Gastrocnemius medialis (tissue), 4 donors: ENCODE data around the gene RCSD1. TPM values are rescaled to one million over a fixed set of nuclear protein-coding genes. Genes with fewer than 3 reads are reported as not detected.

Experiments
- ATAC-seq, 2 donors: fragments of 150-250 bp; one replicate each; pipeline ENCODE4 v1.9.1; 2016
- DNase-seq, 2 donors: peaks; one replicate each; pipeline ENCODE4 v3.0.0-alpha.2; 2019
- H3K27ac ChIP-seq, 4 donors: fragments of 200-600 bp; sonication (generic); 1 replicate in 1 of 4; 2 replicates in 3 of 4; pipeline ENCODE4 v1.5.1; 2016 to 2018; ENCODE audit warnings: mild to moderate bottlenecking in 2 of 4, moderate library complexity in 1 of 4
- H3K27me3 ChIP-seq, 3 donors: fragments of 200-600 bp; sonication (generic) in 2 of 3; 1 replicate in 1 of 3; 2 replicates in 2 of 3; pipeline versions ENCODE4 v1.5.1 to v1.6.0; 2016 to 2019; ENCODE audit warnings: mild to moderate bottlenecking in 1 of 3, moderate library complexity in 1 of 3
- H3K36me3 ChIP-seq, 2 donors: fragments of 200-600 bp; sonication (generic) in 1 of 2; one replicate each; pipeline ENCODE4 v1.5.1; 2017 to 2018
- H3K4me1 ChIP-seq, 2 donors: fragments of 200-600 bp; sonication (generic) in 1 of 2; one replicate each; pipeline ENCODE4 v1.5.1; 2016 to 2017; ENCODE audit warnings: mild to moderate bottlenecking in 2 of 2
- H3K4me3 ChIP-seq, 4 donors: fragments of 200-600 bp; sonication (generic) in 3 of 4; 1 replicate in 1 of 4; 2 replicates in 3 of 4; pipeline ENCODE4 v1.5.1; 2016 to 2019; ENCODE audit warnings: mild to moderate bottlenecking in 2 of 4
- H3K9me3 ChIP-seq, 3 donors: fragments of 200-600 bp; sonication (generic) in 2 of 3; 1 replicate in 1 of 3; 2 replicates in 2 of 3; pipeline ENCODE4 v1.5.1; 2016 to 2019
- CTCF ChIP-seq, 5 experiments: fragments of 450-650 bp in 3 of 5; fragments of 200-600 bp in 2 of 5; sonication (generic) in 2 of 5; IDR thresholded peaks in 4 of 5; conservative IDR thresholded peaks in 1 of 5; 1 replicate in 4 of 5; 2 replicates in 1 of 5; pipeline ENCODE4 v1.5.1; 2016 to 2019; ENCODE audit warnings: antibody characterized with exemption in 5 of 5, mild to moderate bottlenecking in 3 of 5, moderate library complexity in 3 of 5
- POLR2A ChIP-seq, 2 donors: fragments of 450-650 bp; IDR thresholded peaks; one replicate each; pipeline ENCODE4 v1.6.1; 2017; ENCODE audit warnings: antibody characterized with exemption in 2 of 2, mild to moderate bottlenecking in 2 of 2, moderate library complexity in 2 of 2
- in situ Hi-C, 4 donors: fragments of 200-750 bp; cut with MboI; loops; one replicate each; pipeline versions ENCODE4 v1.15.0 to v1.8.0; 2017; ENCODE audit warnings: low sequenced_read_pairs in 4 of 4
- intact Hi-C: fragments of 100-400 bp; cut with DNase I; formaldehyde crosslinking; loops from one replicate; pipeline ENCODE4 v1.15.1; 2023; ENCODE audit warnings: low total_unique reads
- total RNA-seq, 4 donors: library from RNA; depleted of rRNA; stranded (reverse); fragments of >200 nt; gene quantifications; one replicate each; pipeline versions ENCODE4 v1.1.0 to v1.2.3, GENCODE V29; 2016

RCSD1 gene
- total RNA-seq, 4 donors from 2014 or later, result 6.0 to 14.8 (median 7.5) TPM

DNA sequence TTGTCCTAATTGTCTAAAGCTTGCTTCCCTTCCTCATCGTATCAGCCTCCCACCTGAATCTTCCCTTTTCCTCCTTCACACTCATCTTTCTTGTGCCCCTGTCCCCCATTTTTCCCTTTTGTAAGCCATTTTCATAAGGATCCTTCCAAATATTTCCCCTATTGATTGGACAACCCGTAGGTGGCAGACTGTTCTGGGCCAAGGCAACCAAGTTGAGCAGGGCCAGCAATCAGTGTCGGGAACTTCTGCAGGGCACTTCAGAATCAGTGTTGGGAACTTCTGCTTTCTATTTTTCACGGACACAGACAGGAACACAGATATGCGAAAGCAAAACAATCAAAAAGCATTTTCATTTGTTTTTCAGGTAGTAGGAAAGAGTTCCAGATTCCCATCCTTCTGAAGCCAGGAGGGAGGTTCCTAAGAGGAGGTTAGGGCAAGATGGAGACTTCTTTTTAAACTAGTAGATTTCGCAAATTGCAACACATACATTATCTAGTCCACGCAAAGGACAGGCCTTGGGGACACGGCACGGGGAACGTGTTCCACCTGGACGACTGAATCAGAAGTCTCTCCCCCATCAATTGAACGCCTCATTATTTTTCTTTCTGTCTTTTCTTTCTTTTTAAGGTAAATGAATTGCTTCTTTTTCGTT is 91.1 kb downstream of the RCSD1 start:
- H3K9me3 ChIP-seq, result no peaks in the 10 kb centered on the region
- H3K4me3 ChIP-seq, result peak overlapping the region; percentile 73 to 93 (median 90)
- no peaks in the 10 kb centered on the region for H3K36me3 ChIP-seq
- intact Hi-C loops (loop anchor here (1.0 to 5.0 kb wide), 3 partner anchors 82 to 1766 kb away; partner anchors contain the start of gene SLC19A2), in situ Hi-C loops (loop anchor here in 3 of 4 donors (5.0 to 25.0 kb wide), 4 partner anchors 81 to 484 kb away; partner anchors contain the start of genes DCAF6 (in 1 of the 3) and MPC2 (in 1 of the 3))
- peak; percentile 31 to 35 for ATAC-seq
- H3K4me1 ChIP-seq, result peaks cover 20 to 30% of the 10 kb centered on the region in 2 donors
- peak overlapping the region; percentile 79 to 92 (median 87) for H3K27ac ChIP-seq
- peak in 2 of 5 experiments; percentile 28 to 31 for TF ChIP-seq CTCF (IDR thresholded peaks at IDR 0.05 in 4 of 5, conservative IDR thresholded peaks at IDR 0.05 in 1 of 5)
- TF ChIP-seq POLR2A (IDR thresholded peaks at IDR 0.05), result no peak
- no peaks in the 10 kb centered on the region for H3K27me3 ChIP-seq
- DNase-seq, result no peak

GRCh38 chr1:167721617-167722151 is 91.7 kb downstream of the RCSD1 start, which contains the start of gene MPZL1:
TSS of gene MPZL1 (plus strand) at chr1:167721982. CDS start at chr1:167722152, 170 bp downstream.
- Histone ChIP-seq H3K4me1 (peaks cover 23 to 34% of the 10 kb centered on the region in 2 donors), H3K27ac (peak within 1 kb of the TSS; percentile 79 to 92 (median 87)), H3K27me3 (no peaks in the 10 kb centered on the region), H3K4me3 (peak within 1 kb of the TSS; percentile 73 to 93 (median 90)), H3K36me3 (no peaks in the 10 kb centered on the region), H3K9me3 (no peaks in the 10 kb centered on the region)
- TF ChIP-seq POLR2A (IDR thresholded peaks at IDR 0.05) (peak; percentile 76 to 80), CTCF (IDR thresholded peaks at IDR 0.05 in 4 of 5, conservative IDR thresholded peaks at IDR 0.05 in 1 of 5) (no peak)
- in situ Hi-C loops (loop anchor here in 3 of 4 donors (5.0 to 25.0 kb wide), 4 partner anchors 81 to 484 kb away; partner anchors contain the start of genes DCAF6 (in 1 of the 3) and MPC2 (in 1 of the 3)), intact Hi-C loops (loop anchor here (1.0 to 5.0 kb wide), 3 partner anchors 82 to 1766 kb away; partner anchors contain the start of gene SLC19A2)
- DNase-seq, result peak; percentile 95
- peak; percentile 96 to 97 for ATAC-seq

DNA sequence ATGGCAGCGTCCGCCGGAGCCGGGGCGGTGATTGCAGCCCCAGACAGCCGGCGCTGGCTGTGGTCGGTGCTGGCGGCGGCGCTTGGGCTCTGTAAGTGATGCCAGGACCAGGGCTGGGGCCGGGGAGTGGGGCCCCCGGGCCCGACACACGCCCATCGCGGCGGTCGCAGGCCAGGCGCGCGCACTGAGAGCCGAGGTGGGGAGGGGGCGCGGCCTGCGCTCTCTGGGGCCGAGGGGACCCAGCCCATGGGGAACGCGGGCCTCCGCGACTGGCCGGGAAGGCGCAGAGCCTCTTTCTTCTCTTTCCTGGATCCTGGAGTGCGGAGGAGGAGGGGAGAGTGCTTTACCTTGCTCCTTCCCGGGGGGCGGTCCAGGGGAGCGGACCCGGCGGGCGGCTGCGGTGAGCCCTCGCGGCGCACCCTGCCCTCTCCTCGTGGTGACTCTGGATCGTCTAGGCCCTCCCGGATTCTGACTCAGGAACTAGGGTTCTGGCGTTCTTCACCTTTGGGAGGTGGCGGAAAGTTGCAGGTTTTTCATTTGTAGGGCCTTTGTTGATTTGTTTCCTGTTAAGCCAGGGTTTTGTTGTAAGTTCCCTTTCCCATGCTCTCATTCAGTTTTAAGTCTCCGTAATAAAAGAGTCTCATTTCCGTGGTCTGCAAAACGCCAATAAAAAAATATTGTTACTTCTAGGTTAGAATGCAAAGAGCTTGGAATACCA is 92.3 kb downstream of the RCSD1 start:
- H3K4me1 ChIP-seq, result peaks cover 23 to 34% of the 10 kb centered on the region in 2 donors
- TF ChIP-seq CTCF (IDR thresholded peaks at IDR 0.05 in 4 of 5, conservative IDR thresholded peaks at IDR 0.05 in 1 of 5) (no peak), POLR2A (IDR thresholded peaks at IDR 0.05) (peak in 1 of 2 donors; percentile 20)

GRCh38 chr1:167722870-167723251 is 92.8 kb downstream of the RCSD1 start:
- H3K27me3 ChIP-seq, result no peaks in the 10 kb centered on the region
- in situ Hi-C loops (loop anchor here in 3 of 4 donors (5.0 to 25.0 kb wide), 4 partner anchors 79 to 486 kb away; partner anchors contain the start of genes DCAF6 (in 1 of the 3) and MPC2 (in 1 of the 3)), intact Hi-C loops (loop anchor here (5.0 kb wide), 2 partner anchors 359 to 1764 kb away; partner anchors contain the start of gene SLC19A2)
- H3K4me1 ChIP-seq, result peaks cover 23 to 34% of the 10 kb centered on the region in 2 donors
- H3K36me3 ChIP-seq, result no peaks in the 10 kb centered on the region
- ATAC-seq, result no peak
- H3K4me3 ChIP-seq, result peak overlapping the region; percentile 73 to 93 (median 90)
- H3K9me3 ChIP-seq, result no peaks in the 10 kb centered on the region
- H3K27ac ChIP-seq, result peak overlapping the region; percentile 79 to 92 (median 87)
- DNase-seq, result no peak
- TF ChIP-seq CTCF (IDR thresholded peaks at IDR 0.05 in 4 of 5, conservative IDR thresholded peaks at IDR 0.05 in 1 of 5) (no peak), POLR2A (IDR thresholded peaks at IDR 0.05) (no peak)

More for the DNA sequence above, 92.3 kb downstream of the RCSD1 start:
- intact Hi-C loops (loop anchor here (5.0 kb wide), 2 partner anchors 360 to 1765 kb away; partner anchors contain the start of gene SLC19A2), in situ Hi-C loops (loop anchor here in 3 of 4 donors (5.0 to 25.0 kb wide), 4 partner anchors 80 to 485 kb away; partner anchors contain the start of genes DCAF6 (in 1 of the 3) and MPC2 (in 1 of the 3))
- Histone ChIP-seq H3K4me3 (peak overlapping the region; percentile 73 to 93 (median 90)), H3K9me3 (no peaks in the 10 kb centered on the region), H3K27ac (peak overlapping the region; percentile 79 to 92 (median 87)), H3K36me3 (no peaks in the 10 kb centered on the region), H3K27me3 (no peaks in the 10 kb centered on the region)
- peak in 1 of 2 donors; percentile 34 for DNase-seq
- peak; percentile 60 to 63 for ATAC-seq
